Progenitor cell of endocrine pancreas (in vitro differentiated cells): ENCODE data around the gene PVR. TPM values are rescaled to one million over a fixed set of nuclear protein-coding genes. Genes with fewer than 3 reads are reported as not detected.
A peak's percentile ranks its signal among the peaks of the same experiment; 100 is the strongest.

Source experiments
- DNase-seq: peaks from one replicate; pipeline ENCODE4 v3.0.0; 2021; ENCODE audit warnings: low spot score; ENCODE audit not compliant: unreplicated experiment
- H3K27ac Mint-ChIP-seq: 2 replicates; pipeline ENCODE4 v1.8.0; 2021; ENCODE audit warnings: mild to moderate bottlenecking, moderate library complexity, mixed read lengths
- H3K27me3 Mint-ChIP-seq: 2 replicates; pipeline ENCODE4 v1.8.0; 2021; ENCODE audit warnings: mixed read lengths
- H3K36me3 Mint-ChIP-seq: 2 replicates; pipeline ENCODE4 v1.8.0; 2022; ENCODE audit warnings: mixed read lengths; ENCODE audit not compliant: insufficient read depth
- H3K4me1 Mint-ChIP-seq: 2 replicates; pipeline ENCODE4 v1.8.0; 2021; ENCODE audit warnings: low read depth, mixed read lengths
- H3K4me3 Mint-ChIP-seq: 2 replicates; pipeline ENCODE4 v1.8.0; 2021; ENCODE audit warnings: low read depth, mild to moderate bottlenecking, moderate library complexity, mixed read lengths
- H3K9me3 Mint-ChIP-seq: 2 replicates; pipeline ENCODE4 v1.8.0; 2021; ENCODE audit warnings: low read depth, mixed read lengths
- CTCF ChIP-seq: fragments of 200-600 bp; sonication (generic); IDR thresholded peaks from one replicate; pipeline ENCODE4 v1.5.0; 2021; ENCODE audit warnings: antibody characterized with exemption, mild to moderate bottlenecking; ENCODE audit not compliant: unreplicated experiment
- total RNA-seq: library from RNA; stranded (reverse); gene quantifications from 2 replicates; pipeline ENCODE4 v1.2.1, GENCODE V29; 2021

PVR gene
- total RNA-seq, 1 donor from 2014 or later = 61.2 TPM

GRCh38 chr19:44611812-44612295, 31.9 kb upstream of the PVR start:
- H3K27me3 Mint-ChIP-seq = no peaks in the 10 kb centered on the region
- H3K4me1 Mint-ChIP-seq = peaks cover 38% of the 10 kb centered on the region
- H3K4me3 Mint-ChIP-seq = no peak overlapping the region
- H3K27ac Mint-ChIP-seq = peak overlapping the region; percentile 94
- no peaks in the 10 kb centered on the region for H3K36me3 Mint-ChIP-seq
- no peaks in the 10 kb centered on the region for H3K9me3 Mint-ChIP-seq
- TF ChIP-seq CTCF = no peak
- DNase-seq = no peak

DNA sequence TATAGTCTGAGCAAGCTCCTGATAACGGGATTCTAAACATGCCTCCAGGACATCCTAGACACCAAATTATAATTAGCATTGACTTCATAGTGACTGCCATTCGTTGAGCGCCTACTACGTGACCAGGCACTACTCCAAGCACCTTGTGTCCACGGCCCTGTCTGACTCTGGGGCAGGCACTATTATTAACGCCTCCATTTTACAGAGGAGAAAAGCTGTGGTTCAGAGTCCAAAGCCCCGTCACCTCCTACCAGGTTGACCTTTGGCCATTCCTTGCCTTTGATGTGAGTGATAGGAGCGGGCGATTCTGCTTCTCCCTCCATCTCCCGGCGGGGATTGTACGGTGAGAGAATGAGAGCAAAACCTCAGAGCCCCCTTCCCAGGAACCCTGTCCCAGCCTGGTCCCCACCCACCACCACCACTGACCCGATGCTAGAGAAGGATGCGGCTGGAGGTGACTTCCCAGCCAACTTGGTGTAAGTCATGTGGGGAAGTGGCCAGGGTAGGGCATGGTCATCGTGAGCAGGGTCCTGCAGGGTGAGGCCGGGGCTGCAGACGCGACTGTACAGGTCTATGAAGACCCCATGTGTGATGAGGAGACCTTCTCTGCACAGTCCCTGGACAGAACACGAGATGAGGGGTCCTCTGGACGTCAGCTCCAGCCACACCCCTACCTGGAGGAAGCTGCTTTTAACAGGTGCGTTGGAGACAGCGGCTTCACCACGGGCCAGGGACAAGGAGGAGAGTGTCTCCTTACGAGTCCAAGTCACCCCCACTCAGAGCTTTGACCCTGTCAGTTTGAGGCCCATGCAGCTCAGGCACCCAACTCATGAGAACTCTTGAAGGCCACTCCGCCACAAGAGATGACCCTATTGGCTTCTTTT, 30.2 kb upstream of the PVR start, which contains the start of gene IGSF23:
TSS of gene IGSF23 (plus strand) at position 269 of the 884 bp plus-strand sequence. CDS start at position 352, 83 bp downstream.
- Mint-ChIP-seq H3K4me3 (no peak within 1 kb of the TSS), H3K36me3 (no peaks in the 10 kb centered on the region), H3K9me3 (no peaks in the 10 kb centered on the region), H3K4me1 (peaks cover 34% of the 10 kb centered on the region), H3K27me3 (no peaks in the 10 kb centered on the region), H3K27ac (peak within 1 kb of the TSS; percentile 76)
- DNase-seq = no peak
- no peak for TF ChIP-seq CTCF

DNA sequence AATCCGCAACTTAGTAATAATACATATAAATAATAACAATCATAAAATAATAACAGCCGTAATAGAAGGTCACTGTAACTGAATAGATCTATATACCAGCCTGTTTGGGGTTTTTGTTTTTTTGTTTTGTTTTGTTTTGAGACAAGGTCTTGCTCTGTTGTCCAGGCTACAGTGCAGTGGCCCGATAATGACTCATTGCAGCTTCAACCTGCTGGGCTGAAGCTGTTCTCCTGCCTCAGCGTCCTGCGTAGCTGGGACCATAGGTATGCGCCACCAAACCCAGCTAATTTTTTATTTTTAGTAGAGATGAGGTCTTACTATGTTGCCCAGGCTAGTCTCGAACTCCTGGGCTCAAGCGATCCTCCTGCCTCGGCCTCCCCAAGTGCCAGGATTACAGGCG, 29.4 kb upstream of the PVR start:
- TF ChIP-seq CTCF = no peak
- Mint-ChIP-seq H3K36me3 (no peaks in the 10 kb centered on the region), H3K27ac (peak overlapping the region; percentile 76), H3K4me1 (peaks cover 31% of the 10 kb centered on the region), H3K27me3 (no peaks in the 10 kb centered on the region), H3K9me3 (no peaks in the 10 kb centered on the region), H3K4me3 (no peak overlapping the region)
- no peak for DNase-seq

GRCh38 chr19:44615863-44616247, 27.9 kb upstream of the PVR start:
- no peak for DNase-seq
- Mint-ChIP-seq H3K9me3 (no peaks in the 10 kb centered on the region), H3K4me1 (peaks cover 28% of the 10 kb centered on the region), H3K36me3 (no peaks in the 10 kb centered on the region), H3K27ac (peak overlapping the region; percentile 96), H3K4me3 (no peak overlapping the region), H3K27me3 (no peaks in the 10 kb centered on the region)
- no peak for TF ChIP-seq CTCF

DNA sequence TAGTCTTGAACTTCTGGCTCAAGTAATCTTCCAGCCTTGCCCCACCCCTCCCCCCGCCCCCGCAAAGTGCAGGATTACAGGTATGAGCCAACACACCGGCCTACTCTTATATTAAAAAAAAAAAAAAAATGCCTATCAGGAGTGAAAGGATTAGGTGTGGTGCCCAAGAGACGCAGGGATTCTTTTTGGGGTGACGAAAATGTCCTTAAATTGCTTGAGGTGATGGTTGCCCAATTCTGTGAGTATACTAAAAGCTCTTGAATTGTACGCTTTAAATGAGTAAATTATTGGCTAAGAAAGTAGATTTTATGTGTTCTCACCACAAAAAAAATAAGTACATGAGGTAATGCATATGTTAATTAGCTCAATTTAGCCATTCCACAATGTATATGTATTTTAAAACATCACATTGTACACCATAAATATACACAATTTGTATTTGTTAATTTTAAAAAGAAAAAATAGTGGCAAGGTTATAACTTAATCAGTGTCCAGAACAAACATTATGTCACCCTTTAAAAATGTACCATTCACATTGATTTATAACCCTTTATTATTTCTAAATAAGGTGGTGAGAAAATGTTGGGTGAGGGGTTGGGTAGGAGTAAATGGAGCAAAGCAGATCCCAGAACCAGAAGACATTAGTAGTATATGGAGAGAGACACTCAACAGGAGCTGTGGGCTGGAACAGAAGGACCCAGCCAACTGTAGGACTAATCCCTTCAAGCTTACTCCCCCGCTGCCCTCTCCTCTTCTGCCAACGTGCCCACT, 26.4 kb upstream of the PVR start:
- H3K36me3 Mint-ChIP-seq = no peaks in the 10 kb centered on the region
- no peak for DNase-seq
- no peaks in the 10 kb centered on the region for H3K9me3 Mint-ChIP-seq
- H3K4me1 Mint-ChIP-seq = peaks cover 20% of the 10 kb centered on the region
- H3K4me3 Mint-ChIP-seq = no peak overlapping the region
- H3K27ac Mint-ChIP-seq = no peak overlapping the region
- TF ChIP-seq CTCF = no peak
- no peaks in the 10 kb centered on the region for H3K27me3 Mint-ChIP-seq
